Stimulated activated CD4-positive, alpha-beta T cell treated with anti-CD3 and anti-CD28 coated beads, Interleukin-4, amount 100 ng/mL, for 48 hours (primary cell): ENCODE results near the gene PREX1.
"Not testable (repeated sequence)": the region's sequence is repeated elsewhere in the genome, so short reads cannot be mapped to it uniquely, and the experiment has no call there.

Experiments
- DNase-seq, 2 donors: peaks; one replicate each; pipeline ENCODE4 v3.0.0-alpha.2; 2020; ENCODE audit warnings: low read depth in 2 of 2

The PREX1 gene

DNA sequence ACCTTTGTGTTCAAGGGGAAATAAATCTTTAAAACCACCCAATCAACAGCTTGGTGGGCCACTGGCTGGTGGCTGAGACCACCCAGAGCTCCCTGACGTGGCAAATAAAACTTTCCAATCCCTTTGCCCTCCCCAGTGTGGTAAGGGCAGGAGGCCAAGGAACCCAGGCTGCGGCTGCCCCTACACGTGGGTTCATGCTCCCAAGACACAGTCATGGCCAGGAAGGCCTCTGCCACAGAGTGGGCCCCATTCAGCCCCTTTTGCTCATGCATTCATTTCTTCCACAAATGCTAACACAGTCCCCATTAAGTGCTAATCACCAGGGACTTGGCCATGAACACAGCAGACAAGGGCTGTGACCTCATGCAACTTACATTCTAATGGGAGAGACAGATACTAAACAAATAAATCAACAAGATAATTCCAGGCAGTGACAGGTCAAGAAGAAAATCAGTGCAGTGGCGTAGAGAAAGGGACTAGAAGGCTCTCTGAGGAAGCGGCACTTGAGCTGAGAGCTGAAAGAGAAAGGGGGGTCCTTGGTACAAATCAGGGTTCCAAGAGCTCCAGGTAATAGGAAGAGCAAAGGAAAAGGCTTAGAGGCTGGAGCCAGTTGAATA is 13.8 kb downstream of the PREX1 start:
- no peak for DNase-seq

DNA sequence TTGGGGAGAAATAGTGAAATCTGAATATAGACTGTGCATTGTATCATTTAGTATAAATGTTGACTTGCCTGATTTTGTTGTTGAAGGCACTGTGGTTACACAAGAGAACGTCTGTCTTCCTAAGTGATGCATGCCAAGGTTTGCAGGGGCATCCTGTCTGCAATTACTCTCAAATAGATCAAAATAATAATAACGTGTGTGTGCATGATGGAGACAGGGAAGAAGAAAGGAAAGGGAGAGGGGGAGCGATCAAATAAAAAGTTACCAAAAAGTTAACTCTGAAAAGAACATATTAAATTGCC is 14.4 kb downstream of the PREX1 start:
- DNase-seq, result no peak

DNA sequence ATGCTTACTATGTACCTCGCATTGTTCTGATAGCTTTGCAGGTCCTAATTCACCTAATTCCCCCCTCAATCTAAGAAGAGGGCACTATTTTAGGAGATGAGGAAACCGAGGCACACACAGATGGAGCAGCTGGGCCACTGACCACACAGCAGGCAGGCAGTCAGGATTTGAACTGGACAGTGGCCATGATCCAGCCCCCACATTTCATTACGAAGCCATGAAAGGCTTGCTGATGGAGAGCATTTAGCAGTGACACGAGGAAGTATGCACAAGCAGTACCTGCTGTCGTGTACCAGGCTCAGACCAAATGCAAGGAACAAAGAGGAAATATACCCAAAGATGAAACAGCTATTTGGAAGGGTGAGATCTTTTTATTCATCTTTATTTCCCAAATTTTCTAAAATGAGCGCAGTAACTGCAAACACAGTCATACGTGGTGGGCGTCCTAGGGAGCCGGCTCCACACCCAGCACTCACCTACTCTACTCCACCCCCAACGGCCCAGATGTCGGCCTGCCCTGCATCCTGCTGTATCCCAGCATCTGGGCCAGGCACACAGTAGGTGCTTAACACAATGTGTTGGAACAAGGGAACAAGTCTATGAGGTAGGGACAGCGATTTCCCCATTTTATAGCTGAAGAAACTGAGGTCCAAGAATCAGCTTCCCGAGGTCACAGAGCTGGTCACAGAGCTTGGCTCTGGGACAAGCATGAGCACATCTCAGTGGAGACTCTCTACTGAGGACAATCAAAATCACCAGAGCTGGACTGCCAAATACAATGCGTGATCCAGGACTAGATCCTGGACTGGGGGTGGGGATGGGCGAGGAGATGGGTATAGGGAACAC is 15.0 kb downstream of the PREX1 start:
- DNase-seq, result no peak

DNA sequence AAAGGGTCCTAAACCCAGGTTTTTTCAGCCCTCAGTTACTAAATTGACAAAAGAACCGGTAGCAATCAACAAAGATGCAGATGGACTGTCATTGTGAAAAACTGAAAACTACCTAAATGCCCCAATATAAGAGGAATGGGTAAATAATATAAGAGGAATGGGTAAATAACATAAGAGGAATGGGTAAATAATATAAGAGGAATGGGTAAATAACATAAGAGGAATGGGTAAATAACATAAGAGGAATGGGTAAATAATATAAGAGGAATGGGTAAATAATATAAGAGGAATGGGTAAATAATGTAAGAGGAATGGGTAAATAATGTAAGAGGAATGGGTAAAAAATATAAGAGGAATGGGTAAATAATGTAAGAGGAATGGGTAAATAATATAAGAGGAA is 15.7 kb downstream of the PREX1 start:
- not testable (repeated sequence) for DNase-seq

DNA sequence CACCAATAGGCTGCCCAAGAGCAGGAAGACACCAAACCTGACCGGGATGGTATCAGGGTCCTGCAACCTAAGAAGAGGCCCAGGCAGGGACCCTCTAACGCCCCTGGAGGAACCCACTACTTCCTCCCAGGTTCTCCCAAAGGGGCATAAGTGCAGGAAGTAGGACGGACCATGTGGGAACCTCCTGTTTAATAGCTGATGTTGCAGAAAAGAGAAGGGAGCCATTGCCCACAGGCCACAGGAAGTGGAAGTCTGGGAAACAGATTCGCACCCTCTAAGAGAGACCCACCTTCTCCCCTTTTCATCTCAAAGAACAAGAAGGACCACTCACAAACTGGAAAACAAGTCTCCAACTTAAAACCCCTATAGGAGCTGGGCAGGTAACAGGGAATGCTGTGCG is 18.1 kb downstream of the PREX1 start:
- no peak for DNase-seq

DNA sequence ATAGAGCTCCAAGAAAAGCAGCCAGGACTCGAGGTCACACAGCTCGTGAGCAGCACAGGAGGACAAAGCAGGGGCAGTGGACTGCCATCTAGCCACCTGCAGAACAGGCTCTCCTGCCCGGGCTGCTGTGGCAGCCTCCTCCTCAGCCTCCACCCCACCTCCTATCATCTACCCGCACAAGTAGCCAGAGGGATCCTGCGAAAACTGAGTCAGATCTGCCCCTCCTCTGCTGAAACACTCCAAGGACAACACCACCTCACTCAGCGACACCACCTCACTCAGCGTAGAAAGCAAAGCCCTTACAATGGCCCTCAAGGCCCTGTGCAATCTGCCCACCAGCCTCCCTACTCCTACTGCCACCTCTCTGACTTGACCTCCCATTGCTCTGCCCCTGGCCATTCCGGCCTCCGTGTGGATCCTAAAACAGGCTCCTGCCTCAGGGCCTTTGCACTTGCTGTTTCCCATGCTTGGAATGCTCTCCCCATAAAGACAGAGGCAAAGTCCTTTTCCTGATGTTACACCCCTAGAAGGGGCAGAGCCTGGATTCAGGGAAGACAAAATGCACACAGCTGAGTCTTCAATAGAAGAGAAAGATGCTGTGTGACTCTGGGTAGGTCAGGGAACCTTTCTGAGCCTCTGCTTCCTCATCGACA is 19.3 kb downstream of the PREX1 start:
- DNase-seq, result no peak

DNA sequence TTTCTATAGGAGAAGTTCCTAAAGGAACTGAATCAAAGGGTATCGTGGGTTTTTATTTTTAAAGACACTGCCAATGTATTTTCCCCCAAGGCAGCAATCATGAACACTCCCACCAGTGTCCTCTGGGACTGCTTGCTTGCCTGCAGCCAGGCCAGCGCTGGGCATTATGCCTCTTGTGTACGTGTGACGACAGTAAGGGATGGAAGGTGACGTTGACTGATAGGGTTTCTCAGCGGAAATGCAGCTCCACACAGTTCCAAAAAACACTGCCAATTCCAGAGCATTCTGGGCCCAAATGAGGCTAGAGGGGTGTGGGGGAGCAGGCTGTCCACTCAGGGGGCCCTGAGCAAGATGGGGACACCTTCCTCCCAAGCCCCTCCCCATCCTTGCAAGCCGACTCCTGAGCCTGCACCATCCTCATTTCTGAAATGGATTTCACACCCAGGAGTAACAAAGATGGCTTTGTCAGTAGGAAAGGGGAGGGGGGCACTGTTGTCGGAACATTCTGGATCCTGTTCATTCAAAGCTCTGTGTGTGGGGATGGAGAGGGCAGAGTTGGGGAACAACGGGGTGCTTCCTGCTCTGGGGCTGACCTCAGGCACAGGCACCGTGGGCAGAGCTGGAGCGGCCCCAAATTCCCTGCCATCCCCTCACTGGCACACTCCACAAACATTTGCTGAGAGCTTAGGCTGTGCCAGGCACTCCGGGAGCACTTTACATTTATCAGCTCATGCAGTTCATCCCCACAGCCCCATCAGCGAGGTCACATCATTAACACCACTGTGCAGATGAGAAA is 20.0 kb downstream of the PREX1 start:
- no peak for DNase-seq

DNA sequence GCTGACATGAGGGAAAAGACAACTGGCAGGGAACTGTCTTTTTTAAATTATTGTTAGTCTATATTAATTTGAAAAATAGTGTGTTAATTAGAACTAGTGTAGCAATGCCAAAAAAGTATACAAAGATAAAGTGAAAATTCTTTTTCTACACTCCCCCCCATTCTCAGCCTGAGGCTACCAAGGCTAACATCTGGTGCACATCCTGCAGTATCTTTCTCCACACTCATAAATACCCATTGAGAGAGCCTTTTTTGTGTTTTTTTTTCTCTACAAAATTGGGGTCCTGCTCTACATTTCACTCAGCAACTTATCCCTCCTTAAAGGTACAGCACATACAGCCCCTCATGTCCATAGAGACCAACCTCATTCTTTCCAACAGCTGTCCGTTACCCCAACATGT is 20.7 kb downstream of the PREX1 start:
- DNase-seq, result no peak

DNA sequence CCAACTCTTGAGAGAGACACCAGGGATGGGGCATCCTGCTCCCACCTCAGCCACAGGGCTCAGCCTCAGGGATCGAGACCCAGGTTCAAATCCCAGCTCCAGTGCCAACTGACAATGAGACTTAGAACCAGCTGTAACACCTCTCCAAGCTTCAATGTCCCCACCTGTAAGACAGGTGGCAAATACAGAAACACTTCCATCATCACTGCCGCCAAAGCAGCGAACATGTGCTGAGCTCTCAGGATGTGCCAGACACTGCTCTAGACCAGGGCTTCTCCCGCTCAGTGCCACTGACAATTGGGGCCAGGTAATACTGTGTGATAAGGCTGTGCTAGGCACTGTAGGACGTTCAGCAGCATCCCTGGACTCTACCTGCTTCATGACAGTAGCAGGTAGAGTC is 22.1 kb downstream of the PREX1 start:
- DNase-seq, result no peak

DNA sequence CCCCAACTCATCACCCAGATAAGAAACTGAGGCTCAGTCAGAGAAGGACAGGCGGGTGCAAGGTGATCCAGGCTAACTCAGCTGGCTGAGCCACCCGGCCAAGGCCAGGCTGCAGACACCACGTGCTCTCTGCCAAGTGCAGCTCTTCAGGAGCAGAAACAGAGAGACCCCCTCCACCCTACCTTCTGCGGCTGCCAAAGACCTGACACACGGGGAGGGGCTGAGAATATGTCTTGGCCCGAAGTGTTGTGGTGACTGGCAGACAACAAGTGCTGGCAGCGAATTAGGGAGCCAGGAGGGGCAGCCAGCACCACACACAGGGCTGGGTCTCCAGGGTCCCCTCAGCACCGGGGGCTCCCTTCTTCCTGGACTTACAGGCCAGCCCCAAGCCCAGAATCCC is 22.5 kb downstream of the PREX1 start:
- DNase-seq, result no peak

DNA sequence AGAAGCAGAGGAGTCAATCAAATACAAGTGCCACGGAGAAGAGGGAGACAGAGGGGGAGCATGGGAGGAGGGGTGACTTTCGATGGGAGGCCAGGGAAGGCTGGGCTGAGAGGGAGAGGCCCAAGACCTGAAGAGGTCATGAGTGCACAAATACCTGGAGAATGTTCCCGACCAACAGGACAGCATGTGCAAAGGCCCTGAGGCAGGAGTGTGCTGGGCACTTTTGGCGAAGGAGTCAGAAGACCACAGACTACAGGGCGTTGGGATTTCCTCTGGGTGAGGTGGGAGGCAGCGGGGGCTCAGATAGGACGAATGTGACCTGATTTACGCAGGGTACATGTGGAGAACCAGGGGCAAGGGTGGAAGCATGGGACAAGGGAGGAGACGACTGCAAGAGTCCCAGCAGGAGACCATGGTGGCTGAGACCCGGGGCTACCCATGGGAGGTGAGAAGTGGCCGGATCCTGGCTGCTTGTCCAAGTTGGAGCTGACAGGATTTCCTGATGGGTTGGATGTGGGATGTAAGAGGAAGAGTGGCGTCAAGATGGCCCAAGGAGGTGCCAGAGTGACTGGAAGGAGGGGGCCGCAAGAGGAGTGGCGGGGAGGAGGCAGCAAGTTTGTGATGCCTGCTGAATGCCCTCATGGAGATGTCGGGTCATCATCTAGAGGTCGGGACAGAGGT is 23.4 kb downstream of the PREX1 start:
- DNase-seq, result no peak

DNA sequence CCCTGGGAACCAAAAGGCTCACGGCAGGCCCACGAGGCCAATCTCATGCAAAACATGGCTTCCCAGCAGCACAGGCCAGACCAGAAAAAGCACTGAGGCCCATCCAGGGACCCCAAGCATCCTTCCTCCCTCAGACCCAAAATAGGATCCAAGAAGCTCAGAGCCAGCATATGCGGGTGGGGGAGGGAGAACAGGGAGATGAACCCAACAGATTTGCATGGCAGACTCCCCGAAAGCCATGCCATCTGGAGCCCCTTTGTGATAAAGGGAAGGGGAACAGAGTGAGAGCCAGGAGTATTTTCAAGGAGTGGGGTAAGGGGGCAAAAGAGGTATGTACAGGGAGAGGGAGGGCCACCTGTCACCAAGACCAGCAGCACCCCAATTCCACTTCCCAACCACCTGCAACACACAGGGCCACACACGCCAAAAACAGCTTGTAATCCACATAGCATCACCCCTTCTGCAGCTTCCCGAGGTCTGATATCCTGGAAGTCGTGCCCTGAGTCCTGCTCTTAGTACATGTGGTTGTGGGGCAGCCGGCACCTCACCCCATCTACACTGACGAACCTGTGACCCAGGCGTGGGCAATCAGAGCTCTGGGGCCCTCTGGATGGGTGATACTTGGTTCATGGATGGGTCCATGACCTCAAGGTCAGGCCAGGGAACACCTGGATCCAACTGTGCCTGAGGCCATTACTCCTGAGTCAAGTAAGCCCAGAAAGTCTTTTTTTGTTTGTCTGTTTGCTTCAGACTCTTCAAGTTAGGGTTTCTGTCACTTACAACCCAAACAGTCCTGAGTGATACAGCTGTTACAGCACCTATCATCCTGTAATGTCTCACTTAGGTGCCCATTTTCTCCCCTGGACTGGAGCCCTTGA is 24.4 kb downstream of the PREX1 start:
- no peak for DNase-seq

DNA sequence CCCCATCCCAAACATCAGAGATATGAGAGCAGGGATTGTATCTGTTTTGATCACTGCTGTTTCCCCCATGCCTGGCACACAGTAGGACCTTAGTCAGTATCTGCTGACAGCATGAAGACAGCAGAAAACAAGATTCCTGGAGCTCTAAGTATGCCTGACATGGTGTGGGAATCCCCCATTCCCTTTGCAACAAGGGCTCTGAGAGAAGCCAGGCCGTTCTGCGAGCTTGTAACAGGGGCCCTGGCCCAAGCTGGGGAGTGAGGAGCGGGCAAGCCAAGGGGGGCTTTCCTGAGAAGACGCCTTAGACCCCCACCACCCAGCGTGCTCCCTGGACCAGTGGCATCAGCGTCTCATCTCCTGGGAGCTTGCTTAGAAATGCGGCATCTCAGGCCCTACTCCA is 25.2 kb downstream of the PREX1 start:
- no peak for DNase-seq

DNA sequence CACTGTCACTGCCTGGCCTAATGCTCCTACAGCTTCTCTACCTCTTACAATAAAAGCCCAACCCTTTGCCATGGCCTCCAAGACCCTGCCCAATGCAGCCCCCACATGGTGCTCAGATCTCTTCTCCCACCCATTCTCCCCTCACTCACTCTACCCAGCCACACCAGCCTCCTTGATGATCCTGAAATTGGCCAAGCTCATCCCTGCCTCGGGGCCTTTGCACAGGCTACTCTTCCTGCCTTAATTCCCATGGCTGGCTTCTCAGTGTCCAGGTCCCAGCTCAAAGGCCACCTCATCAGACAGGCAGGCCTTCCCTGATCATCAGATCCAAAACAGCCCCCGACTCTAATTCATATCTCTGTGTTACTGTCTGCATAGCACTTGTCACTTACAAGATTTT is 25.6 kb downstream of the PREX1 start:
- no peak for DNase-seq

DNA sequence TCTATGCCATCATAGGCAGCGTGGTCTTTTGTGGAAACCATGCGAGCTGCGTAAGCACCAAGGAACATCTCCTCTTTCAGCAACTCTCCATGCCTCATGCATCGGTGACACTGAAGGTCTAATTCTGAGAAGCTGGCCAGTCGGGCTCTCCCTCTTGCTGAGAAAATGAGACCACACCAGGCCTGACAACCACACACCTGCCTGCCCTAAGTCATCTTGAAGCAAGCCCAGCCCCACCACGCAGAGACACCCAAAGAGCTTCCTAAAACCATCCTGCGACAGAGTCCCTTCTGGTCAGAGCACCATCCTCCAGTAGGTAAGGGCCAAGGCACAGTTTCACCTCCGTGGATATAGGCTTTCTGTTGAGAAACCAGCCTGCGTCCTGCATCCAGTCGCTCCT is 26.6 kb downstream of the PREX1 start:
- DNase-seq, result no peak

DNA sequence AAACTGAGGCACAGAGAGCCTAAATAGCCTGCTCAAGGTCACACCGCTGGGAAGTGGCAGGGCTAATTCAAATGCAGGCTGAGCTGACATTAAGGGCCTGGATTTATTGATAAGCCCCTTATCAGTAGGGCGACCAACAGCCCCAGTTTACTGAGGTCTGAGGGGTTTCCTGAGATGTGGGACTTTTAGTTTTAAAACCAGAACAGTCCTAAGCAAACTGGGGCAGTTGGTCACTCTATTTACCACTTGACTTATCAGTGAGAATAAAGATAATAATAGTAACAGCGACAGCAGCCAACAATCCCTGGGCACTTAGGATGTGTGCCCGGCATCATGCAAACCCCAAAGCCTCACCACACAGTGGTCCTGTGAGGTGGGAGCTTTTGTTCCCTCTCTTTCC is 27.6 kb downstream of the PREX1 start:
- DNase-seq, result no peak

DNA sequence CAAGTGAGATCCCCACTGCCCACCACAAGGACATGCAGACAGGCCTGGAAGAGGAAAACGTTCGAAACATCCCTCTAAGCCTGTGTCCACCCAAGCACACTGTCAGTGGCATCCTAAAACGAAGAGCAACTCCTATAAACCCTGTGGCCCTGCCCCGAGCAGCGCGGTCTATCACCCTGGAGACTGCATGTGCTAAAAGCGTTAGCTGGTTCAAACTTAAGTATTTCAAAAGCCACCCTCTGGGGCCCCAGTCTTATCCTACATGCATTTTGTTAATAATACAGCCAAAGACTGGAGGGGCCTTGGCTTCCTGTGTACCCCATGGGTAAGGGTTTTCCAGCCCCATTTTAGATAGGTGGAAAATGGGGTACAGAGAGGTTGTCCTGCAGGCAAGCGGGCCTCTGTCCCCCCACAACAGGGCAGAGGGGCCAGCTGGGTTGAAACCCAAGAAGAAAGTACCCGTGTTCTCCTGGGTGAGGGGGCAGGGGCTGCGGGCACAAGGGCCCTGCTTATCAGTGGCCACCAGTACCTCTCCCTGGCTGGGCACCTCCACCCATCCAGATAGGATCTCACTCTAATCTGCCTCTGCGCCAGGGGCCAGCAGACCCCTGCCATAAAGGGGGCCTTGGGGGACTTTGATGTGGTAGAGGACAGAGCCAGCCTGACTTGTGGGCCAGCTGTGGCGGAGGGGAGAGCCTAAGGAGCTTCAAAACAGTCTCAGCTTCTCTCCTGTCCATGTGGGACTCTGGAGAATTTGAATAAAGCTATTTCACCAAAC is 28.3 kb downstream of the PREX1 start:
- no peak for DNase-seq

DNA sequence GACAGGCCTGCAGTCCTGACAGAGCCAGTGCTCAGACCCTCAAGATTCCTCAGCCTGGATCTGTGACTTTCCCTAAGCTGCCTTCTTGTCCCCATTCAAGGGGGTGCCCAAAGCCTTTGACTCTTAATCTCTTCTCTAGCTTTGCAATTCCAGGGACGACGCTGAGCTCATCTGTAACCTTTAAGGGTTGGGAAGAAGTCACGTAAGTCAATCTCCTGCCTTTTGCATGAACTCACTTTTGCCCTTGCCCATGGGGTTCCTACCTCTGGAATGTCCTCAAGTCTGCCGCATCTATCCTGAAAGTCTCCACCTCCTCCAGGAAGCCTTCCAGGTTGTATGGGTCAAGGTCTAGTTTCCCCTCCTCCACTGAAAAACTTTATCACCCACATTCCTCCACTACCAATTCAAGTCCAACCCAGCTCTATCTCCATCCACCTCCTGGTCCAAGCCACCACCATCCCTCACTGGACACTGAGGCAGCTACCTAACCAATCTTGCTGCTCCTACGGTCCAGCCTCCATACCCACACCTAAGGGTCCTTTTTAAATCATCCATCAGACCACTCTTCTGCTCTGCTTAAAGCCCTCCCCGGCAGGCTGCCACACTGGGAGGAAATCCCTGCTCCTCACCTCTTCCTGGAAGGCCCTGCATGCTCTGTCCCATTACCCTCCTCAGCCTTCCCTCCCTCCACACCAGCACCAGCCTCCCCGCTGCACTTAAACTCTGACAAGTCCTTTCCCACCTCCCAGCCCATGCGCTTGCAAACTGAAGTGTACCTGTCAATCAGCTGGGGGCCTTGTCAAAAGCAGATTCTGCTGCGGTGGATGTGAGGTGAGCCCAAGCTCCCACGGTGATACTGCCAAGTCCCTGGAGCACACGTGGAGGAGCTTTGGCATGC is 29.7 kb downstream of the PREX1 start:
- no peak for DNase-seq

DNA sequence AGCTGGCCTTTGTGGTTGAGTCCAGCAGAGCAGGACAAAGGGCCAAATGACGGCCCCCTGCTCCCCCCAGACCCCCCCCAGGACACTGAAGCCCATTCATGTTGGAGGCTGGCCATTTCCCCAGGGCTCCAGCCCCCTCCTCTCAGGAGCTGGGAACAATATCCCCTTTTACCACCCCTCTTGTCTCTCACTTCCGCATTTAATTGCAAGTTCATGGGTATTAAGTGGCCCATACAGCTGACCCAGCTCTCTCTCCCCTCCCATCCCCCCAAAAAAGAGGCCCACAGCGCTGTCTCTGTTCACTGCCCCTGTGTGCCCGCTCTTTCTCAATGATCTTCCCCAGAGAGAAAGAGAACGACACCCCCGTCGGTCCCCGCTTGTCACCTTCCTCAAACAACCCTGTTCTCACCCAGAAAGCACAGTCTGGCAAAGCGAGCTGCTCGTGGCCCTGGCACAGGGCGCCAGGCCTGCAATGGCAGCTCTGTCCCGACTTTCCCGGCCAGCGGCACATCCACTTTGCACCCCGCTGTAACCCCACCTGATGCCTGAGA is 30.4 kb downstream of the PREX1 start:
- no peak for DNase-seq
